HG03039 (cell line): ENCODE results near the gene STAP2.
A peak's percentile ranks its signal among the peaks of the same experiment; 100 is the strongest.
"Not testable (repeated sequence)": the region's sequence is repeated elsewhere in the genome, so short reads cannot be mapped to it uniquely, and the experiment has no call there.

ENCODE experiments used
- ATAC-seq: cut with Tn5 transposase; IDR thresholded peaks from one replicate; pipeline ENCODE4 v1.9.1; 2021; ENCODE audit warnings: mild to moderate bottlenecking, moderate library complexity; ENCODE audit not compliant: unreplicated experiment

Gene STAP2

GRCh38 chr19:4328991-4329681 is 9.5 kb downstream of the STAP2 start:
- not testable (repeated sequence) for ATAC-seq

- ATAC-seq = peak; percentile 76
These were observed 10.2 kb downstream of the STAP2 start for GRCh38 chr19:4328243-4328990.

- no peak for ATAC-seq
These were observed 10.8 kb downstream of the STAP2 start for GRCh38 chr19:4327877-4328242.

- ATAC-seq = no peak
These were observed 11.3 kb downstream of the STAP2 start for GRCh38 chr19:4327252-4327876.

GRCh38 chr19:4326837-4327251 is 11.8 kb downstream of the STAP2 start:
- ATAC-seq = no peak

- no peak for ATAC-seq
These were observed 12.3 kb downstream of the STAP2 start for GRCh38 chr19:4326215-4326836.

- no peak for ATAC-seq
These were observed 14.4 kb downstream of the STAP2 start for GRCh38 chr19:4324228-4324627.

GRCh38 chr19:4323692-4324091 is 14.9 kb downstream of the STAP2 start:
- ATAC-seq = no peak

- ATAC-seq = no peak
These were observed 15.5 kb downstream of the STAP2 start for GRCh38 chr19:4322942-4323665.

- ATAC-seq = no peak
These were observed 18.2 kb downstream of the STAP2 start for GRCh38 chr19:4320419-4320818.

- no peak for ATAC-seq
These were observed 19.4 kb downstream of the STAP2 start for GRCh38 chr19:4319067-4319718.

GRCh38 chr19:4318460-4318859 is 20.2 kb downstream of the STAP2 start:
- ATAC-seq = no peak

GRCh38 chr19:4316956-4317355 is 21.7 kb downstream of the STAP2 start:
- ATAC-seq = no peak

GRCh38 chr19:4313847-4314490 is 24.7 kb downstream of the STAP2 start:
- ATAC-seq = no peak

- no peak for ATAC-seq
These were observed 28.1 kb downstream of the STAP2 start for GRCh38 chr19:4310247-4311121.

- ATAC-seq = no peak
These were observed 33.0 kb downstream of the STAP2 start for GRCh38 chr19:4305659-4306058.

GRCh38 chr19:4305257-4305612 is 33.4 kb downstream of the STAP2 start:
- no peak for ATAC-seq

- ATAC-seq = no peak
These were observed 33.9 kb downstream of the STAP2 start, which contains the start of gene FSD1 for GRCh38 chr19:4304538-4305256. Gene FSD1, plus strand, starts transcription at chr19:4304598. Its CDS starts 149 bp downstream, at chr19:4304747.
